PC-9 (cell line): Measurements from ENCODE around the gene LDLRAD2. TPM values are rescaled to one million over a fixed set of nuclear protein-coding genes. Genes with fewer than 3 reads are reported as not detected.
A peak's percentile ranks its signal among the peaks of the same experiment; 100 is the strongest.
"Not testable (repeated sequence)": the region's sequence is repeated elsewhere in the genome, so short reads cannot be mapped to it uniquely, and the experiment has no call there.

Source experiments
- BruUV-seq: library from RNA; stranded (reverse); fragments of 400-500 nt; replicated peaks from 2 replicates; lab custom pipeline; 2021; lab: Mats Ljungman, UMichigan
- CTCF ChIA-PET: fragments of 300-600 bp; sonication (Branson Sonifier 250); formaldehyde crosslinking; loops from one replicate; lab custom pipeline; 2022; ENCODE audit warnings: antibody characterized with exemption; lab: Charles Lee
- POLR2A ChIA-PET: fragments of 300-600 bp; sonication (Branson Sonifier 250); formaldehyde crosslinking; loops from one replicate; lab custom pipeline; 2022; ENCODE audit warnings: antibody characterized with exemption; ENCODE audit not compliant: unreplicated experiment; lab: Charles Lee
- DNase-seq, 2 experiments: peaks; one replicate each; pipeline versions ENCODE4 v3.0.0 to v3.0.0-alpha.2; 2015 to 2022; ENCODE audit warnings: mixed read lengths in 1 of 2
- H2AFZ ChIP-seq: fragments of 200-600 bp; sonication (generic); 2 replicates; pipeline ENCODE4 v1.8.1; 2017; ENCODE audit warnings: antibody characterized with exemption
- H3F3A ChIP-seq: fragments of 200-600 bp; sonication (generic); 2 replicates; pipeline ENCODE4 v1.8.1; 2017; ENCODE audit warnings: antibody characterized with exemption, mild to moderate bottlenecking, low read depth; ENCODE audit not compliant: insufficient read depth
- H3K27ac ChIP-seq: fragments of 200-600 bp; sonication (generic); 2 replicates; pipeline ENCODE4 v1.6.1; 2016; ENCODE audit warnings: mixed run types
- H3K27me3 ChIP-seq: fragments of 200-600 bp; sonication (generic); 2 replicates; pipeline ENCODE4 v1.6.1; 2016; ENCODE audit warnings: low read depth, mixed run types; ENCODE audit not compliant: insufficient read depth
- H3K36me3 ChIP-seq: fragments of 200-600 bp; sonication (generic); 2 replicates; pipeline ENCODE4 v1.6.1; 2016; ENCODE audit warnings: low read depth, mixed run types
- H3K4me1 ChIP-seq: fragments of 200-600 bp; sonication (generic); replicated peaks from 2 replicates; pipeline ENCODE4 v1.6.1; 2016; ENCODE audit warnings: mixed run types; ENCODE audit not compliant: insufficient read depth
- H3K4me2 ChIP-seq: fragments of 200-600 bp; sonication (generic); 2 replicates; pipeline ENCODE4 v1.6.1; 2017; ENCODE audit warnings: mixed run types
- H3K4me3 ChIP-seq: fragments of 200-600 bp; sonication (generic); 2 replicates; pipeline ENCODE4 v1.6.1; 2016; ENCODE audit warnings: mixed run types
- H3K79me2 ChIP-seq: fragments of 200-600 bp; sonication (generic); 2 replicates; pipeline ENCODE4 v1.6.1; 2017; ENCODE audit warnings: low read depth, mixed run types
- H3K9me2 ChIP-seq: fragments of 200-600 bp; sonication (generic); 2 replicates; pipeline ENCODE4 v1.8.1; 2017; ENCODE audit warnings: mild to moderate bottlenecking; ENCODE audit not compliant: insufficient read depth
- H3K9me3 ChIP-seq: fragments of 200-600 bp; sonication (generic); 2 replicates; pipeline ENCODE4 v1.8.1; 2016; ENCODE audit warnings: low read depth; ENCODE audit not compliant: insufficient read depth
- H4K20me1 ChIP-seq: fragments of 200-600 bp; sonication (generic); 2 replicates; pipeline ENCODE4 v1.8.1; 2017; ENCODE audit not compliant: insufficient read depth
- CTCF ChIP-seq: fragments of 200-600 bp; sonication (generic); conservative IDR thresholded peaks from 2 replicates; pipeline ENCODE4 v1.6.1; 2017; ENCODE audit warnings: mixed run types, antibody characterized with exemption, mild to moderate bottlenecking, moderate library complexity
- EZH2 ChIP-seq: fragments of 200-600 bp; sonication (generic); IDR thresholded peaks from 2 replicates; pipeline ENCODE4 v1.8.0; 2017; ENCODE audit warnings: antibody characterized with exemption, low read depth
- intact Hi-C: fragments of 100-400 bp; cut with micrococcal nuclease; formaldehyde crosslinking; loops from one replicate; pipeline ENCODE4 v1.10.0; 2022; ENCODE audit not compliant: unreplicated experiment
- total RNA-seq: library from RNA; stranded (reverse); gene quantifications from 2 replicates; pipeline ENCODE4 v1.2.3, GENCODE V29; 2021

LDLRAD2 gene
- total RNA-seq, 1 experiment from 2014 or later, result not detected

GRCh38 chr1:21764615-21765423 is 47.2 kb upstream of the LDLRAD2 start:
- peak overlapping the region; percentile 46 for H3K4me2 ChIP-seq
- ChIA-PET CTCF (interaction anchor here (0.5 kb wide), 1 partner anchor 24 kb away, joined by 3 read pairs; no protein-coding TSS in a partner anchor), POLR2A (interaction anchor here (0.5 to 0.7 kb wide), 5 partner anchors 27 to 138 kb away, joined by 4 to 25 read pairs (median 5); no protein-coding TSS in a partner anchor)
- no peak for TF ChIP-seq EZH2
- TF ChIP-seq CTCF, result no peak
- H3K27ac ChIP-seq, result peak overlapping the region; percentile 60
- H2AFZ ChIP-seq, result no peak overlapping the region
- no peaks in the 10 kb centered on the region for H3K9me3 ChIP-seq
- no peaks in the 10 kb centered on the region for H3K9me2 ChIP-seq
- peaks cover 7% of the 10 kb centered on the region; the same call in 1 of the 2 replicates for H4K20me1 ChIP-seq
- no TSS peak for BruUV-seq
- H3K27me3 ChIP-seq, result no peaks in the 10 kb centered on the region
- H3K4me3 ChIP-seq, result no peak overlapping the region
- no peaks in the 10 kb centered on the region for H3K36me3 ChIP-seq
- peaks cover 56% of the 10 kb centered on the region for H3K79me2 ChIP-seq
- DNase-seq, result peak; percentile 88 to 96
- intact Hi-C loops, result loop anchor here (2.0 kb wide), 2 partner anchors 18 to 192 kb away; partner anchors contain the start of gene USP48
- H3F3A ChIP-seq, result peaks cover 14% of the 10 kb centered on the region; the same call in 1 of the 2 replicates
- peaks cover 26% of the 10 kb centered on the region for H3K4me1 ChIP-seq

- Histone ChIP-seq H3K79me2 (peaks cover 48% of the 10 kb centered on the region), H3F3A (peaks cover 14% of the 10 kb centered on the region; the same call in 1 of the 2 replicates), H3K27me3 (no peaks in the 10 kb centered on the region), H4K20me1 (peaks cover 7% of the 10 kb centered on the region; the same call in 1 of the 2 replicates), H2AFZ (no peak overlapping the region), H3K4me1 (peaks cover 26% of the 10 kb centered on the region), H3K9me3 (no peaks in the 10 kb centered on the region), H3K9me2 (no peaks in the 10 kb centered on the region), H3K27ac (no peak overlapping the region), H3K36me3 (no peaks in the 10 kb centered on the region), H3K4me3 (no peak overlapping the region), H3K4me2 (no peak overlapping the region)
- CTCF ChIA-PET, result no interaction called here
- intact Hi-C loops, result no loop called here
- no peak for TF ChIP-seq CTCF
- no peak for TF ChIP-seq EZH2
- no TSS peak for BruUV-seq
- POLR2A ChIA-PET, result no interaction called here
- no peak for DNase-seq
Measured at GRCh38 chr1:21766210-21766609, 45.9 kb upstream of the LDLRAD2 start.

GRCh38 chr1:21767106-21767505 is 45.0 kb upstream of the LDLRAD2 start:
- Histone ChIP-seq H3F3A (peaks cover 14% of the 10 kb centered on the region; the same call in 1 of the 2 replicates), H3K79me2 (peaks cover 46% of the 10 kb centered on the region), H3K4me1 (peaks cover 26% of the 10 kb centered on the region)
- POLR2A ChIA-PET, BruUV-seq, H4K20me1 ChIP-seq, DNase-seq, H3K36me3 ChIP-seq, H3K27ac ChIP-seq, H3K27me3 ChIP-seq, H2AFZ ChIP-seq, intact Hi-C loops, H3K9me2 ChIP-seq, H3K4me2 ChIP-seq, H3K9me3 ChIP-seq, H3K4me3 ChIP-seq, CTCF ChIA-PET: not testable (repeated sequence)
